Bronchial epithelial cell (primary cell): ENCODE results near the gene STARD13. TPM values are rescaled to one million over a fixed set of nuclear protein-coding genes. Genes with fewer than 3 reads are reported as not detected.

Source experiments
- DNase-seq: peaks from one replicate; pipeline ENCODE4 v3.0.0-alpha.2; 2010; ENCODE audit warnings: low read depth
- FAIRE-seq: peaks from 2 replicates; lab custom pipeline; 2011; peaks lifted over from hg19 to GRCh38; lab: Jason Lieb, UNC
- H3K27me3 ChIP-seq: 2 replicates; pipeline ENCODE4 v1.5.1; 2011; ENCODE audit warnings: low read length; ENCODE audit not compliant: control insufficient read depth, insufficient read depth
- H3K36me3 ChIP-seq: 2 replicates; pipeline ENCODE4 v1.5.1; 2011; ENCODE audit warnings: low read length; ENCODE audit not compliant: control insufficient read depth, insufficient read depth
- H3K4me3 ChIP-seq: 2 replicates; pipeline ENCODE4 v1.5.1; 2011; ENCODE audit warnings: mild to moderate bottlenecking, low read depth, low read length, control low read depth
- total RNA-seq: library from RNA; depleted of rRNA; stranded (reverse); fragments of >200 nt; gene quantifications from 2 replicates; pipeline ENCODE4 v1.2.1, GENCODE V29; 2014
- TF ChIP-seq, protein P1 (sequence below): IDR thresholded peaks from 2 replicates; pipeline ENCODE4 v1.5.1; 2011; ENCODE audit warnings: mild to moderate bottlenecking, moderate library complexity, low read length, control low read depth, inconsistent platforms; ENCODE audit not compliant: insufficient read depth, severe bottlenecking

STARD13 gene
- total RNA-seq, 1 donor from 2014 or later, result 2.1 TPM

DNA sequence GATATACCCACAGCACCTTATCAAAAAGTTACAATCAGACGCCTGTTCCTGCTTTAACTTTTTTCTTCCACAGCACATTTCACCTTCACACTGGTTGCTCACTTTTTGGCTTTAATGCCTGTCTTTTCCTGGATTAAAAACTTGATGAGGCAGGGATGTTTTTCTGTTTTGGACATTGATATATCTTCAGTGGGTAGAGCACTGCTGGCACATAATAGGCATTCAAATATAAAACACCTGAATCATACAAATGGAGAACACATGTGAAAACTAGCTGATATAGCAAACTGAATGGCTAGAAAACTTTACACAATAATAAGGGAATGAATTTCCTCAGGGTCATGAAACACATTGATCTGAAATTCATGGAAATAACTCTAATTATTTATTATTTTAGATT, 65.6 kb downstream of the STARD13 start:
- TF ChIP-seq, protein P1, sequence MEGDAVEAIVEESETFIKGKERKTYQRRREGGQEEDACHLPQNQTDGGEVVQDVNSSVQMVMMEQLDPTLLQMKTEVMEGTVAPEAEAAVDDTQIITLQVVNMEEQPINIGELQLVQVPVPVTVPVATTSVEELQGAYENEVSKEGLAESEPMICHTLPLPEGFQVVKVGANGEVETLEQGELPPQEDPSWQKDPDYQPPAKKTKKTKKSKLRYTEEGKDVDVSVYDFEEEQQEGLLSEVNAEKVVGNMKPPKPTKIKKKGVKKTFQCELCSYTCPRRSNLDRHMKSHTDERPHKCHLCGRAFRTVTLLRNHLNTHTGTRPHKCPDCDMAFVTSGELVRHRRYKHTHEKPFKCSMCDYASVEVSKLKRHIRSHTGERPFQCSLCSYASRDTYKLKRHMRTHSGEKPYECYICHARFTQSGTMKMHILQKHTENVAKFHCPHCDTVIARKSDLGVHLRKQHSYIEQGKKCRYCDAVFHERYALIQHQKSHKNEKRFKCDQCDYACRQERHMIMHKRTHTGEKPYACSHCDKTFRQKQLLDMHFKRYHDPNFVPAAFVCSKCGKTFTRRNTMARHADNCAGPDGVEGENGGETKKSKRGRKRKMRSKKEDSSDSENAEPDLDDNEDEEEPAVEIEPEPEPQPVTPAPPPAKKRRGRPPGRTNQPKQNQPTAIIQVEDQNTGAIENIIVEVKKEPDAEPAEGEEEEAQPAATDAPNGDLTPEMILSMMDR, result no peak
- FAIRE-seq (no peak), DNase-seq (no peak)
- H3K4me3 ChIP-seq, result no peak overlapping the region
- no peaks in the 10 kb centered on the region for H3K36me3 ChIP-seq
- no peaks in the 10 kb centered on the region for H3K27me3 ChIP-seq

DNA sequence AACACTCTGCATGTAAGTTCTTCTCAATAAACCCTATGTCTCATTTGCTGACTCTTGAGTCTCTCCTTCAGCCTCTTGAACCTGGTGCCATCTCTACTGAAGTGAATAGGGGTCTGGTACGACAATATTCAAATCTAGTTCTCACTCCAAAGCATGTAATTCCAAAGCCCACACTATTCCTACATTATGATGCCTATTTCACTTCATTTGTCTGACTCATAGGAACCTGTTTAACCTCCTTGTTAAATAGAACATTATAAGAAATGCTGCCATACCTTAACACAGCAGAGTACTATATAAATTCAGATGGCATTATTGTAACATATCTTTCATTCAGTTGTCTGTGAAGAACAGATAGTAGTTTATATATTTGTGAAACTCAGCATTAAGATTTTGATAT, 67.1 kb downstream of the STARD13 start:
- Histone ChIP-seq H3K27me3 (no peaks in the 10 kb centered on the region), H3K36me3 (no peaks in the 10 kb centered on the region), H3K4me3 (no peak overlapping the region)
- FAIRE-seq (no peak), DNase-seq (peak; percentile 71)
- TF ChIP-seq, protein P1, result no peak

DNA sequence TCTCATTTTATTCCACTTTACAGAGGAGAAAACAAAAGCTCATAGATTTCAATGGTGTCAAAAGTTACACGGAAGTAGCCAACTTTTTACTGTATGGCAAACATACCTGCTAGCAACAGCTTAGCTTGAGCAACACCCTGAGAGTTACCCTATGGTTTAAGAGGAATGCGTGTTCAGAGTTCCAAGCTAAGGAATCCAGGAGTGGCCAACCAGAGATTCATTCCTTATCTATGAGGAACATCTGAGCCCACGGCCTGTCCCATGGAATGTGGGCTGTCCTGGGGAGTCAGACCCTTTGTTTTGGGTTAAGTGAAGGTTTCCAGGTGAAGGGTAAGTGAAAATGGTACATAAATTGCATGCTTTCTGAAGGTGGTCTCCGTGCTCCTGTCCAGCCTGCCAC, 67.5 kb downstream of the STARD13 start:
- TF ChIP-seq, protein P1, result no peak
- Histone ChIP-seq H3K36me3 (no peaks in the 10 kb centered on the region), H3K4me3 (no peak overlapping the region), H3K27me3 (no peaks in the 10 kb centered on the region)
- FAIRE-seq (no peak), DNase-seq (peak; percentile 86)

DNA sequence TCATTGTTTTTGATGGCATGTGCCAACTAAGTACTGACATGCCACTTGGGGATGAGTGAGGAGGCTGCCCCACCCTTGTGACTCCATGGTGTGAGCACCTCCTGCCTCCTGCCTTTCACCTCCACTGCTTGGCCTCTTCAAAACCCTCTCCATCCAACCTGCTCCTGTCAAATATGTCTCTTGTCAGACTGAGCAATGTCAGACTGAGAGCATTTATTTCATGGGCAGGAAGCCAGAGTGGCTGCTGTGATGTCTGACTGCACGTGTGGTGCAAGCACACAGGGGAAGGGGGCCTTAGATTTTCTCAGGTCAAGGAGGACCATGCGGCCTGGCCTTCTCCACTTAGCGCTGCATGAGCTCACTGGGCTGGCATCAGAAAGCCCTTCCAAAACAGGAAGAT, 68.3 kb downstream of the STARD13 start:
- no peak for FAIRE-seq
- H3K27me3 ChIP-seq, result no peaks in the 10 kb centered on the region
- no peaks in the 10 kb centered on the region for H3K36me3 ChIP-seq
- no peak overlapping the region for H3K4me3 ChIP-seq
- TF ChIP-seq, protein P1, result no peak
- DNase-seq, result peak; percentile 29

DNA sequence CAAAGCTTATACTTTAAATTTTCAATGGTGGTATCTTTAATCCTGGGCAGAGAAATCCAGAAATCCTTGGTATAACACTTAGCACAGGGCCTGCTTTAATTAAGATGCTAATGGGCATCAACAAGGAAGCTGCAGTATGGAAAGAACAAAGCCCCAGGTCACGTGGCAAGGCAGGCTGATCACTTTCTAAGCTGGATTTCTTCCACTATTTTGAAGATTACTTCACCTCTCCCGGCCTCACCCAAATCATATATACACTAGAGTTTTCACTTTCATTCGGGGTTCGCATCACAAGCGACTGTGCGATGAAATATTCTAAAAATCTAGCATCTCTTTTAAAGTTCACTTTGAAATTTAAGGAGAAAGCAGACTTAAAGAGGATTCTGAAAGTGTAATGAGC, 71.8 kb downstream of the STARD13 start:
- TF ChIP-seq, protein P1, result no peak
- no peak for FAIRE-seq
- no peak for DNase-seq
- no peaks in the 10 kb centered on the region for H3K36me3 ChIP-seq
- no peaks in the 10 kb centered on the region for H3K27me3 ChIP-seq
- H3K4me3 ChIP-seq, result no peak overlapping the region

DNA sequence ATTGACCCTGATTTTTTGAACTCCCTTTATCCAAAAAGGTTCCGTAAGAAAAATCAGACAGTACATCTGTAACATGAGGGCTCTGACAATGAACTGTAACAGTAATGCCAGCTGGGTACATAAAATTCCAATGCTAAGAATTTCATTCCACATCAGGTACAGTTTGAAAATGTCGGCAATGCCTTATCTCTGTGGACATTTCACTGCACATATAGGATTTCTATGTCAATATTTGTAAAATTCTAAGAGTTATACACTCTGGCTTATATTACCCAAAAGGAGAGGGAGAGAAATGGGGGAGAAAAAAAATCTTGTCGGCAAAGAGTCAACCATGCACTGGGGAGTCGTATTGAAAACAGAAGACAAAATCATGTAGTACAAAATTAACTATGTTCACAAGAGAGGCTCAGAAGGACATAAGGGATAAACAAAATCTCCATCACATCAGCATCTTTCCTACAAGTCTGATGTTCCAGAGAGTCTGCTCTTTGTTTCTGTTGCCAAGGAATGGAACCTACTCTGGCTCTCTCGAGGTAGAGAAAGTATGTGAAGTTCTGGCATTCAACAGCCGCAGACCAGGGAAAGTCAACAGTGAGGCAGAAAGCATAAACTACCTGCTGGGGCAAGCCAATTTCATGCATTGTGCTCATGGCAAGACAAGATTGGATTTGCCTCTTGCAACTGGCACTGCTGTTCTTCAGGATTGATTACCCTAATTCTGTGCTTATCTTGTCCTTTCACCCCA, 72.4 kb downstream of the STARD13 start:
- DNase-seq (peak; percentile 94), FAIRE-seq (no peak)
- Histone ChIP-seq H3K27me3 (no peaks in the 10 kb centered on the region), H3K4me3 (no peak overlapping the region), H3K36me3 (no peaks in the 10 kb centered on the region)
- TF ChIP-seq, protein P1, result no peak
